DND-41 (cell line): ENCODE measurements around the gene VARS1.

Experiments used
- CTCF ChIP-seq: IDR thresholded peaks from 2 replicates; pipeline ENCODE4 v1.5.1; 2012; ENCODE audit warnings: borderline replicate concordance, low read length, moderate library complexity, mild to moderate bottlenecking; ENCODE audit not compliant: poor library complexity, severe bottlenecking; ENCODE audit errors: extremely low read depth
- EZH2 ChIP-seq: IDR thresholded peaks from 3 replicates; pipeline ENCODE4 v1.6.1; 2012; ENCODE audit warnings: borderline replicate concordance, low read depth, mild to moderate bottlenecking, moderate library complexity, low read length, inconsistent platforms; ENCODE audit not compliant: severe bottlenecking

- no peak for TF ChIP-seq CTCF
- TF ChIP-seq EZH2 = no peak
These were observed 511 bp downstream of the VARS1 start for GRCh38 chr6:31794866-31795615.
